ENCODE data around the gene TTC39A. TPM values are rescaled to one million over a fixed set of nuclear protein-coding genes. Genes with fewer than 3 reads are reported as not detected.

TTC39A gene
- total and polyA plus RNA-seq, 2 of the 13 experiments (the other 11 are each of a cell fraction or from before 2014, with no cell fraction given), result 0.33 to 1.5 TPM

- TF ChIP-seq PATZ1 (CRISPR knock-in tag; IDR thresholded peaks at IDR 0.05) (0 out of 2 replicates have a peak, but pooled peaks have one; percentile 18), HNRNPLL (IDR thresholded peaks at IDR 0.05; ENCODE audit: low read depth, low read length, poor library complexity, severe bottlenecking) (peak; percentile 87), ZNF496 (CRISPR knock-in tag; IDR thresholded peaks at IDR 0.05; ENCODE audit: insufficient replicate concordance) (no peak)
Measured at GRCh38 chr1:51330331-51331201, at the start of gene TTC39A (continued).

GRCh38 chr1:51378871-51379270 is 48.5 kb upstream of the TTC39A start:
- Histone ChIP-seq H3K4me1 (ENCODE audit: insufficient read depth, low read length) (no peaks in the 10 kb centered on the region), H2AFZ (ENCODE audit: low read length) (no peak overlapping the region), H3K36me3 (replicated peaks in 1 of 2; ENCODE audit: control insufficient read depth in 1 of 2, insufficient read depth in 2 of 2, low read length in 2 of 2) (peaks cover 4 to 5% of the 10 kb centered on the region in 2 experiments; a peak in 4 of 5 replicates), H3K27me3 (ENCODE audit: control insufficient read depth in 1 of 2, insufficient read depth in 2 of 2, low read length in 2 of 2) (no peaks in the 10 kb centered on the region), H3K27ac (ENCODE audit: extremely low read length, insufficient read depth, low read length) (no peak overlapping the region), H3K4me2 (ENCODE audit: low read depth, low read length) (no peak overlapping the region), H3K9me3 (ENCODE audit: low read length) (peaks cover 6% of the 10 kb centered on the region), H3K79me2 (ENCODE audit: insufficient read depth, low read length) (no peaks in the 10 kb centered on the region), H4K20me1 (ENCODE audit: insufficient read depth, low read length) (no peaks in the 10 kb centered on the region), H3K4me3 (replicated peaks in 1 of 3; ENCODE audit: insufficient read depth in 1 of 3, low read depth in 2 of 3, low read length in 3 of 3) (no peak overlapping the region), H3K9ac (ENCODE audit: insufficient read depth, low read depth, low read length) (no peak overlapping the region)
- DNase-seq (ENCODE audit: low spot score) (no peak), FAIRE-seq (no peak), ATAC-seq (no peak)
- no TSS peak for BruUV-seq (replicated peaks)
- intact Hi-C loops (cut with micrococcal nuclease; ENCODE audit: unreplicated experiment), result no loop called here
- POLR2A ChIA-PET, result no interaction called here
- TF ChIP-seq ZNF44 (CRISPR knock-in tag; IDR thresholded peaks at IDR 0.05) (no peak), SMARCE1 (IDR thresholded peaks at IDR 0.05; ENCODE audit: borderline replicate concordance) (no peak), ZNF34 (CRISPR knock-in tag; IDR thresholded peaks at IDR 0.05; ENCODE audit: borderline replicate concordance) (no peak), ZNF383 (CRISPR knock-in tag; IDR thresholded peaks at IDR 0.05; ENCODE audit: borderline replicate concordance) (no peak), CREBL2 (CRISPR knock-in tag; IDR thresholded peaks at IDR 0.05; ENCODE audit: borderline replicate concordance) (no peak), SAFB2 (CRISPR knock-in tag; IDR thresholded peaks at IDR 0.05; ENCODE audit: borderline replicate concordance, low read depth) (no peak), ZNF263 (CRISPR knock-in tag; IDR thresholded peaks at IDR 0.05) (no peak), HNF4G (IDR thresholded peaks at IDR 0.05; ENCODE audit: borderline replicate concordance, low read depth, low read length) (no peak), HNF4G (CRISPR knock-in tag; IDR thresholded peaks at IDR 0.05; ENCODE audit: borderline replicate concordance, low read depth) (no peak), STAG1 (CRISPR knock-in tag; IDR thresholded peaks at IDR 0.05) (no peak), ZNF432 (CRISPR knock-in tag; IDR thresholded peaks at IDR 0.05; ENCODE audit: borderline replicate concordance) (no peak), ZBTB38 (CRISPR knock-in tag; IDR thresholded peaks at IDR 0.05) (no peak), POLR2AphosphoS2 (IDR thresholded peaks at IDR 0.05; ENCODE audit: low read depth, low read length) (no peak), E2F5 (CRISPR knock-in tag; conservative IDR thresholded peaks at IDR 0.05) (no peak), ZNF768 (CRISPR knock-in tag; IDR thresholded peaks at IDR 0.05) (no peak)
- CTCF ChIA-PET (ENCODE audit: low intra/inter-chr PET ratio, low total read pairs), result no interaction called here
- in situ Hi-C loops (cut with HindIII; ENCODE audit: extremely low pct_ligation_motif_present, low pct_unique_long_range_greater_than_20kb), result no loop called here
- WGBS (ENCODE audit: low lambda C conversion rate), result 98% methylated on average over 6 of the region's 6 CpGs
